Fibroblast of mammary gland (primary cell): ENCODE results near the gene DEGS2.
A peak's percentile ranks its signal among the peaks of the same experiment; 100 is the strongest.

Source experiments
- DNase-seq: peaks from one replicate; pipeline ENCODE4 v3.0.0-alpha.2; 2010; ENCODE audit warnings: low read depth
- H3K4me3 ChIP-seq: 2 replicates; pipeline ENCODE4 v1.5.1; 2011; ENCODE audit warnings: low read depth, mild to moderate bottlenecking, low read length, moderate library complexity; ENCODE audit not compliant: control insufficient read depth
- TF ChIP-seq, protein P1 (sequence below): conservative IDR thresholded peaks from 2 replicates; pipeline ENCODE4 v1.5.1; 2011; ENCODE audit warnings: low read depth, low read length, inconsistent platforms; ENCODE audit not compliant: control insufficient read depth, insufficient read depth

The DEGS2 gene

DNA sequence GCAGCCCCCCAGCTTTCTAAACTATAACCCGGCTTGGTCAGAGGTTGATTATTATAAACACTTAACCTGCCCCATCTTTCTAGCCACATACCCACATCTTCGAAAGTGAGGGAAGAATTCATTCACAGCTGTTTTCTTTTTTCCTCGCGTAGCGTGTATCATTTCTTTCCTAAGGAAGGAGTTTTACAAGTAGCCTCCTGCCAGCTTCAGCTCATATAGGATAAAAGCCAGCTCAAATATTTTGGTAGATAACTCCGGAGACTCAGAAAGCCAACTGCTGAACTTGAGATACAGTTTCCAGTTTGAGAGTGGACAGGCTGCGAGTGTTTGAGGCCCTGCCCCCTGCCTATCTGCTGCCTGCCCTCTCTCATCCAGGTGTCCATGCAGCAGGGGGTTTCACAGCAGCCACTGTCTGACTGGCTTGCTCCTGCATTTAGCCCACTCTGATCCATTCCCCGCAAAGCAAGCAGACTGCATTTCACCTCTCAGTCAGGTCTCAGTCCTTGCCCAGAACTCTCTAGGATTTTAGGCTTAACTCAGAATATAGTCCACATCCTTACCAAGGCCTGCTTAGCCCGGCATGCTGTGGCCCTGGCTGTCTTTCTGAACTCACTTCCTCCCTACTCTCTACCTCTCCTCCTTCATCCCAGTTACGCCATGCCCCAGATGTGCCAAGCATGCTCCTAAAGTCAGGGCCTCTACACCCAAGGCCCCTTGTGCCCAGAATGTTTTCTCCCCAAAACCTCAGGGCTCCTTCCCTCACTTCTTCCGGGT is 47.3 kb downstream of the DEGS2 start:
- no peak overlapping the region for H3K4me3 ChIP-seq
- DNase-seq, result no peak
- TF ChIP-seq, protein P1, sequence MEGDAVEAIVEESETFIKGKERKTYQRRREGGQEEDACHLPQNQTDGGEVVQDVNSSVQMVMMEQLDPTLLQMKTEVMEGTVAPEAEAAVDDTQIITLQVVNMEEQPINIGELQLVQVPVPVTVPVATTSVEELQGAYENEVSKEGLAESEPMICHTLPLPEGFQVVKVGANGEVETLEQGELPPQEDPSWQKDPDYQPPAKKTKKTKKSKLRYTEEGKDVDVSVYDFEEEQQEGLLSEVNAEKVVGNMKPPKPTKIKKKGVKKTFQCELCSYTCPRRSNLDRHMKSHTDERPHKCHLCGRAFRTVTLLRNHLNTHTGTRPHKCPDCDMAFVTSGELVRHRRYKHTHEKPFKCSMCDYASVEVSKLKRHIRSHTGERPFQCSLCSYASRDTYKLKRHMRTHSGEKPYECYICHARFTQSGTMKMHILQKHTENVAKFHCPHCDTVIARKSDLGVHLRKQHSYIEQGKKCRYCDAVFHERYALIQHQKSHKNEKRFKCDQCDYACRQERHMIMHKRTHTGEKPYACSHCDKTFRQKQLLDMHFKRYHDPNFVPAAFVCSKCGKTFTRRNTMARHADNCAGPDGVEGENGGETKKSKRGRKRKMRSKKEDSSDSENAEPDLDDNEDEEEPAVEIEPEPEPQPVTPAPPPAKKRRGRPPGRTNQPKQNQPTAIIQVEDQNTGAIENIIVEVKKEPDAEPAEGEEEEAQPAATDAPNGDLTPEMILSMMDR, result no peak

GRCh38 chr14:100110816-100111215 is 48.6 kb downstream of the DEGS2 start:
- no peak overlapping the region for H3K4me3 ChIP-seq
- no peak for DNase-seq
- TF ChIP-seq, protein P1, result no peak

GRCh38 chr14:100109594-100109955 is 49.9 kb downstream of the DEGS2 start:
- H3K4me3 ChIP-seq, result no peak overlapping the region
- DNase-seq, result no peak
- TF ChIP-seq, protein P1, result no peak

DNA sequence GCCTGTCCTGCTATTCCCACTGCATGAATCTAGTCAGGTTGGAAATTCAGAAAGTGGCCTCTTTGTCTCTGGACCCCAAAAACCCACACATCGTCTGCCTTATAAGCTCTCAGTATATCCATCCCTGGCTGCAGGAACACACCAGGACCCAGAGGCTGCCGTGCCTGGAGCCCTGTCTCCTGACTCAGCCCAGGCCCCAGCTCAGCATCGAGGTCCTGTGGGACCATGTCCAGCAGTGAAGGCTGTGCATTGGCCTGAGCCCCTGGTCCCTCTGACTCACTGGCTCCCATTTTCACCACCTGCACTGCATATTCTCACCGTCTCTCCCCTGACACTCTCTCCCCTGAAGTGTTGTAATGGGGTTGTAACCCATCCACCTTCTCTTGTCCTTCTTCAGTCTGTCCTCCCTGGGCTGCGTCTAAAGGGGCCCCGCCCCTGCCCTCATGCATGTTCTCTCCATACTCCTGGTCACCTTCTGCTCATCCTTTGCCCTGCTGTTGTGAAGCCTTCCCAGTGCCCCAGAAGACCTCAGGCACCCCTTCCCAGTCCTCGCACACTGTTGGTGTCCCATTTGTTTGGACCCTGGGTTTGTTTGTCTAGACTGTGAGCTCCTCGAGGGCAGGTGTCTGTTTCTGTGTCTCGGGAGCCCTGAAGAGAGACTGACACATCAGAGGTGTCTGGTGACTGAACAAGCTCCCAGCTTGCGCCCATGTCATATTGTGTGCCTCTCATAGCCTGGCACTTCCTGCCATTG is 50.4 kb downstream of the DEGS2 start:
- no peak overlapping the region for H3K4me3 ChIP-seq
- DNase-seq, result peak; percentile 85
- TF ChIP-seq, protein P1, result no peak

DNA sequence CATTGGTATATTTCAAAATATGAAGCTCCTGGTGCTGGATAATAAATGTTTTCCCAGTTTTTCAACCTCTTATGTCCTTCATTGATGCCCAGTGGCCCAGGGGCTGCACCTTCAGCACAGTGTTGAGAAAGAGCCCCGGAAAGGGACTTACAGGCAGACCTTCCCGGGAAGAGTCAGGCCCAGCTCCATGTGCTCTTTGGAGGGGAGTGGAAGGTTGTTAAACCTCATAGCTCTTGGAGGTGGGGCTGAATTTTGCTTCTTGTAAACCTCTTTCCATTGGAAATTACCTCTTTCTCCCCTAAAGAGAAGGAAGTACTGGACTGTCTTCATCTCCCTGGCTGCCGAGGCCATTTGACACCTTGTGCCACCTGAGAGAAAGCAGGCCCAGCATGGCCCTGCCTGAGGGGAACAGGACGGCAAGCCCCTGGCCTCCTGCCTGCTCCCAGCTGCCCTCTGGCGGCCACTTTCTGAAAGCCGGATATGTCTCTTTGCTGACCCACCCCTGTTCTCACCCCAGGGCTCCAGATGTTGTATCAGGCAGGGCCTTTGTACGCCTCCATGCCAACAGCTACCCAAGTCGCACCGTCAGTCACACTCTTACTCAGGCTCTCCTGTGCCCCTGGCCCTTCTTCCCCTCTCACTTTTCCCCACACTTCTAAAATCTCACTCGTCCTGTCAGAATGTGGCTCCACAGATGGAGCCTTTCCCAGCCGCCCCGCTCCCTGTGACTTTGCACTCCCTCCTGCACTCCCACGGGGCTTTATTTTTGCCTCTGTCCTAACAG is 51.2 kb downstream of the DEGS2 start:
- peak; percentile 75 for DNase-seq
- TF ChIP-seq, protein P1, result peak; percentile 90
- H3K4me3 ChIP-seq, result no peak overlapping the region

GRCh38 chr14:100107236-100107635 is 52.2 kb downstream of the DEGS2 start:
- DNase-seq, result no peak
- TF ChIP-seq, protein P1, result no peak
- H3K4me3 ChIP-seq, result no peak overlapping the region
